Measurements from ENCODE around the gene ANXA11. TPM values are rescaled to one million over a fixed set of nuclear protein-coding genes. Genes with fewer than 3 reads are reported as not detected.

ANXA11 gene
- total RNA-seq, 2 experiments from 2014 or later, result 93.9 to 164 TPM

GRCh38 chr10:80132299-80133139, 72.8 kb downstream of the ANXA11 start, which contains the start of gene PLAC9:
PLAC9 (plus strand) TSS chr10:80132730; CDS start chr10:80132763, 33 bp downstream.
- H3K79me2 ChIP-seq (ENCODE audit: insufficient read depth, low read depth, low read length), result no peaks in the 10 kb centered on the region
- CTCF ChIA-PET (ENCODE audit: unreplicated experiment), result no interaction called here
- BruUV-seq (replicated peaks), result no TSS peak
- intact Hi-C loops (cut with micrococcal nuclease; ENCODE audit: unreplicated experiment), result no loop called here
- H3K36me3 ChIP-seq (ENCODE audit: insufficient read depth, low read length), result no peaks in the 10 kb centered on the region
- H3K9me2 ChIP-seq (ENCODE audit: insufficient read depth, low read length), result no peaks in the 10 kb centered on the region
- H3K4me1 ChIP-seq (ENCODE audit: insufficient read depth, low read length, poor library complexity, severe bottlenecking), result no peaks in the 10 kb centered on the region
- no peak within 1 kb of the TSS for H3K27ac ChIP-seq (ENCODE audit: low read depth, low read length, poor library complexity, severe bottlenecking)
- H2AFZ ChIP-seq (ENCODE audit: low read length), result no peak within 1 kb of the TSS
- TF ChIP-seq EZH2phosphoT487 (IDR thresholded peaks at IDR 0.05; ENCODE audit: borderline replicate concordance, low read depth, low read length), result no peak
- no peak for TF ChIP-seq CTCF (conservative IDR thresholded peaks at IDR 0.05; ENCODE audit: low read length)
- H4K20me1 ChIP-seq (ENCODE audit: insufficient read depth, low read length), result no peaks in the 10 kb centered on the region
- no peaks in the 10 kb centered on the region for H3K9me3 ChIP-seq (ENCODE audit: low read length)
- H3K4me3 ChIP-seq (ENCODE audit: low read depth, low read length, poor library complexity, severe bottlenecking), result no peak within 1 kb of the TSS
- POLR2A ChIA-PET, result interaction anchor here (0.6 to 0.7 kb wide), 2 partner anchors 21 to 37 kb away, joined by 3 read pairs; no protein-coding TSS in a partner anchor
- H3K4me2 ChIP-seq (ENCODE audit: low read length), result no peak within 1 kb of the TSS
- DNase-seq (ENCODE audit: low spot score), result no peak

- no peak overlapping the region for H2AFZ ChIP-seq (ENCODE audit: low read length)
- no peak overlapping the region for H3K27ac ChIP-seq (ENCODE audit: low read depth, low read length, poor library complexity, severe bottlenecking)
- no peaks in the 10 kb centered on the region for H3K79me2 ChIP-seq (ENCODE audit: insufficient read depth, low read depth, low read length)
- H3K36me3 ChIP-seq (ENCODE audit: insufficient read depth, low read length), result no peaks in the 10 kb centered on the region
- no peak overlapping the region for H3K4me3 ChIP-seq (ENCODE audit: low read depth, low read length, poor library complexity, severe bottlenecking)
- H3K4me1 ChIP-seq (ENCODE audit: insufficient read depth, low read length, poor library complexity, severe bottlenecking), result no peaks in the 10 kb centered on the region
- no peak overlapping the region for H3K4me2 ChIP-seq (ENCODE audit: low read length)
- TF ChIP-seq EZH2phosphoT487 (IDR thresholded peaks at IDR 0.05; ENCODE audit: borderline replicate concordance, low read depth, low read length) (no peak), CTCF (conservative IDR thresholded peaks at IDR 0.05; ENCODE audit: low read length) (no peak)
- POLR2A ChIA-PET, result no interaction called here
- no peaks in the 10 kb centered on the region for H3K9me3 ChIP-seq (ENCODE audit: low read length)
- no peak for DNase-seq (ENCODE audit: low spot score)
- CTCF ChIA-PET (ENCODE audit: unreplicated experiment), result no interaction called here
- no peaks in the 10 kb centered on the region for H4K20me1 ChIP-seq (ENCODE audit: insufficient read depth, low read length)
- intact Hi-C loops (cut with micrococcal nuclease; ENCODE audit: unreplicated experiment), result no loop called here
- no TSS peak for BruUV-seq (replicated peaks)
- no peaks in the 10 kb centered on the region for H3K9me2 ChIP-seq (ENCODE audit: insufficient read depth, low read length)
These were observed 73.8 kb downstream of the ANXA11 start for GRCh38 chr10:80131499-80131901.

- Histone ChIP-seq H3K79me2 (ENCODE audit: insufficient read depth, low read depth, low read length) (no peaks in the 10 kb centered on the region), H3K9me2 (ENCODE audit: insufficient read depth, low read length) (no peaks in the 10 kb centered on the region), H3K9me3 (ENCODE audit: low read length) (no peaks in the 10 kb centered on the region), H2AFZ (ENCODE audit: low read length) (no peak overlapping the region), H3K4me1 (ENCODE audit: insufficient read depth, low read length, poor library complexity, severe bottlenecking) (no peaks in the 10 kb centered on the region), H3K27ac (ENCODE audit: low read depth, low read length, poor library complexity, severe bottlenecking) (no peak overlapping the region), H3K36me3 (ENCODE audit: insufficient read depth, low read length) (no peaks in the 10 kb centered on the region), H3K4me2 (ENCODE audit: low read length) (no peak overlapping the region), H4K20me1 (ENCODE audit: insufficient read depth, low read length) (no peaks in the 10 kb centered on the region), H3K4me3 (ENCODE audit: low read depth, low read length, poor library complexity, severe bottlenecking) (no peak overlapping the region)
- no TSS peak for BruUV-seq (replicated peaks)
- DNase-seq (ENCODE audit: low spot score), result no peak
- ChIA-PET POLR2A (no interaction called here), CTCF (ENCODE audit: unreplicated experiment) (no interaction called here)
- intact Hi-C loops (cut with micrococcal nuclease; ENCODE audit: unreplicated experiment), result no loop called here
- TF ChIP-seq EZH2phosphoT487 (IDR thresholded peaks at IDR 0.05; ENCODE audit: borderline replicate concordance, low read depth, low read length) (no peak), CTCF (conservative IDR thresholded peaks at IDR 0.05; ENCODE audit: low read length) (no peak)
These were observed 78.5 kb downstream of the ANXA11 start for GRCh38 chr10:80126876-80127275.

Measured in OCI-LY7 (cell line).